Mesothelial cell of epicardium (in vitro differentiated cells): ENCODE results near the gene CTNNBL1. TPM values are rescaled to one million over a fixed set of nuclear protein-coding genes. Genes with fewer than 3 reads are reported as not detected.

Source experiments
- DNase-seq, 2 experiments: peaks; one replicate each; pipeline ENCODE4 v3.0.0; 2021; ENCODE audit warnings: low spot score in 2 of 2; ENCODE audit not compliant: unreplicated experiment in 2 of 2
- H3K27ac Mint-ChIP-seq: 2 replicates; pipeline ENCODE4 v1.8.0; 2021; ENCODE audit warnings: mixed read lengths
- H3K27me3 Mint-ChIP-seq: 2 replicates; pipeline ENCODE4 v1.8.0; 2021; ENCODE audit warnings: low read depth, mixed read lengths
- H3K36me3 Mint-ChIP-seq: 2 replicates; pipeline ENCODE4 v1.8.0; 2021; ENCODE audit warnings: mixed read lengths
- H3K4me1 Mint-ChIP-seq: 2 replicates; pipeline ENCODE4 v1.8.0; 2021; ENCODE audit warnings: mixed read lengths
- H3K4me3 Mint-ChIP-seq: 2 replicates; pipeline ENCODE4 v1.8.0; 2021; ENCODE audit warnings: mild to moderate bottlenecking, moderate library complexity, mixed read lengths
- H3K9me3 Mint-ChIP-seq: 2 replicates; pipeline ENCODE4 v1.8.0; 2021; ENCODE audit warnings: mixed read lengths
- CTCF ChIP-seq: fragments of 200-600 bp; sonication (generic); IDR thresholded peaks from one replicate; pipeline ENCODE4 v1.5.0; 2021; ENCODE audit warnings: antibody characterized with exemption; ENCODE audit not compliant: unreplicated experiment
- total RNA-seq: library from RNA; stranded (reverse); gene quantifications from 3 replicates; pipeline ENCODE4 v1.2.1, GENCODE V29; 2021

The CTNNBL1 gene
- total RNA-seq, 1 donor from 2014 or later = 59.0 TPM

- TF ChIP-seq CTCF = no peak
- Mint-ChIP-seq H3K27me3 (peaks cover 55% of the 10 kb centered on the region), H3K27ac (no peak overlapping the region), H3K9me3 (no peaks in the 10 kb centered on the region), H3K36me3 (no peaks in the 10 kb centered on the region), H3K4me3 (peak overlapping the region; percentile 85), H3K4me1 (peaks cover 54% of the 10 kb centered on the region)
- DNase-seq = no peak
These were observed 211.1 kb downstream of the CTNNBL1 start for GRCh38 chr20:37904845-37905373.

GRCh38 chr20:37905671-37906613 lies 212.1 kb downstream of the CTNNBL1 start:
- no peak for TF ChIP-seq CTCF
- H3K36me3 Mint-ChIP-seq = no peaks in the 10 kb centered on the region
- no peak for DNase-seq
- peak overlapping the region; percentile 6 for H3K4me3 Mint-ChIP-seq
- H3K27me3 Mint-ChIP-seq = peaks cover 49% of the 10 kb centered on the region
- H3K4me1 Mint-ChIP-seq = peaks cover 54% of the 10 kb centered on the region
- H3K27ac Mint-ChIP-seq = no peak overlapping the region
- H3K9me3 Mint-ChIP-seq = no peaks in the 10 kb centered on the region

GRCh38 chr20:37907330-37907676 lies 213.5 kb downstream of the CTNNBL1 start:
- Mint-ChIP-seq H3K4me3 (no peak overlapping the region), H3K27me3 (peaks cover 43% of the 10 kb centered on the region)

GRCh38 chr20:37907677-37908401 lies 214.0 kb downstream of the CTNNBL1 start:
- peak overlapping the region; percentile 64 for H3K27ac Mint-ChIP-seq
- H3K27me3 Mint-ChIP-seq = peaks cover 43% of the 10 kb centered on the region

More at GRCh38 chr20:37907330-37907676, 213.5 kb downstream of the CTNNBL1 start:
- peaks cover 58% of the 10 kb centered on the region for H3K4me1 Mint-ChIP-seq
- TF ChIP-seq CTCF = no peak
- H3K27ac Mint-ChIP-seq = peak overlapping the region; percentile 64
- no peak for DNase-seq
- H3K9me3 Mint-ChIP-seq = no peaks in the 10 kb centered on the region
- H3K36me3 Mint-ChIP-seq = no peaks in the 10 kb centered on the region

More at GRCh38 chr20:37907677-37908401, 214.0 kb downstream of the CTNNBL1 start:
- peaks cover 62% of the 10 kb centered on the region for H3K4me1 Mint-ChIP-seq
- TF ChIP-seq CTCF = no peak
- H3K9me3 Mint-ChIP-seq = no peaks in the 10 kb centered on the region
- H3K36me3 Mint-ChIP-seq = no peaks in the 10 kb centered on the region
- H3K4me3 Mint-ChIP-seq = no peak overlapping the region
- peak in 1 of 2 experiments; percentile 74 for DNase-seq
